PC-9 (cell line): ENCODE results near the gene GPC1.

ENCODE experiments used
- CTCF ChIP-seq: fragments of 200-600 bp; sonication (generic); conservative IDR thresholded peaks from 2 replicates; pipeline ENCODE4 v1.6.1; 2017; ENCODE audit warnings: mixed run types, antibody characterized with exemption, mild to moderate bottlenecking, moderate library complexity
- EZH2 ChIP-seq: fragments of 200-600 bp; sonication (generic); IDR thresholded peaks from 2 replicates; pipeline ENCODE4 v1.8.0; 2017; ENCODE audit warnings: antibody characterized with exemption, low read depth

GRCh38 chr2:240441326-240441992, 6.0 kb downstream of the GPC1 start:
- no peak for TF ChIP-seq CTCF
- TF ChIP-seq EZH2: no peak
